DOHH2 (cell line): Measurements from ENCODE around the gene COLEC12.

Experiments
- CTCF ChIP-seq: fragments of 200-600 bp; sonication (generic); IDR thresholded peaks from one replicate; pipeline ENCODE4 v1.5.1; 2014; ENCODE audit warnings: antibody characterized with exemption, mild to moderate bottlenecking, low read depth, low read length; ENCODE audit not compliant: poor library complexity, severe bottlenecking
- EZH2phosphoT487 ChIP-seq: fragments of 200-600 bp; sonication (generic); IDR thresholded peaks from 2 replicates; pipeline ENCODE4 v1.6.1; 2017; ENCODE audit warnings: borderline replicate concordance, mild to moderate bottlenecking, antibody characterized with exemption, low read length, moderate library complexity, mixed read lengths

GRCh38 chr18:354003-354402, 146.5 kb downstream of the COLEC12 start:
- no peak for TF ChIP-seq CTCF
- TF ChIP-seq EZH2phosphoT487, result no peak
